Neural crest cell (in vitro differentiated cells): Measurements from ENCODE around the gene CHTF8. TPM values are rescaled to one million over a fixed set of nuclear protein-coding genes. Genes with fewer than 3 reads are reported as not detected.

Source experiments
- DNase-seq: peaks from one replicate; pipeline ENCODE4 v3.0.0; 2021; ENCODE audit warnings: low read depth, mixed read lengths, low spot score
- H3K27ac Mint-ChIP-seq: one replicate; pipeline ENCODE4 v1.8.0; 2021; ENCODE audit warnings: mild to moderate bottlenecking, mixed read lengths; ENCODE audit not compliant: unreplicated experiment
- H3K27me3 Mint-ChIP-seq: 2 replicates; pipeline ENCODE4 v1.8.0; 2021; ENCODE audit warnings: low read depth, mild to moderate bottlenecking, mixed read lengths
- H3K36me3 Mint-ChIP-seq: 2 replicates; pipeline ENCODE4 v1.8.0; 2021; ENCODE audit warnings: low read depth, mild to moderate bottlenecking, mixed read lengths
- H3K4me1 Mint-ChIP-seq: 2 replicates; pipeline ENCODE4 v1.8.0; 2021; ENCODE audit warnings: mixed read lengths
- H3K4me3 Mint-ChIP-seq: one replicate; pipeline ENCODE4 v1.8.0; 2021; ENCODE audit warnings: mild to moderate bottlenecking, mixed read lengths
- H3K9me3 Mint-ChIP-seq: 2 replicates; pipeline ENCODE4 v1.8.0; 2021; ENCODE audit warnings: mixed read lengths
- CTCF ChIP-seq: fragments of 200-600 bp; sonication (generic); conservative IDR thresholded peaks from 2 replicates; pipeline ENCODE4 v1.5.0; 2021; ENCODE audit warnings: antibody characterized with exemption, mild to moderate bottlenecking
- total RNA-seq: library from RNA; stranded (reverse); gene quantifications from 2 replicates; pipeline ENCODE4 v1.2.1, GENCODE V29; 2021

Gene CHTF8
- total RNA-seq, 1 donor from 2014 or later: 139 TPM

DNA sequence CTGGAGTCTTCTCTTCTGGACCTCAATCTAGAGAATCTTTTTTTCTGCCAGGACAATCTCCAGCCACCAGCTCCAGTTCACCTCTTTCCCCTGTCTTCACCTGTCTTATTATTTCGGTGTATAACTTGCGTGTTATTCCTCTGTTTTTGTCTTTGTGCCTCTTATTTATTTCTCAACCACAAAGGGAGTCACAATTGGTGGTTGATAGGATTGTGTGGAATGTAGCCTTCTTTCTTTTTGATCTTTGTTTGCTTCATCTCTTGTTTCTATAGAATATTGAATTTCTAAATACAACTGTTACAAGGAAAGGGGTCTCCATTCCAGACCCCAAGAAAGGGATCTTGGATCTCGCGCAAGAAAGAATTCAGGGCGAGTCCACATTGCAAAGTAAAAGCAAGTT lies 62.9 kb downstream of the CHTF8 start:
- peak overlapping the region; percentile 69 for H3K27ac Mint-ChIP-seq
- no peak for TF ChIP-seq CTCF
- H3K9me3 Mint-ChIP-seq: no peaks in the 10 kb centered on the region
- H3K4me1 Mint-ChIP-seq: peaks cover 37% of the 10 kb centered on the region
- no peak for DNase-seq
- no peaks in the 10 kb centered on the region for H3K27me3 Mint-ChIP-seq
- H3K4me3 Mint-ChIP-seq: no peak overlapping the region
- no peaks in the 10 kb centered on the region for H3K36me3 Mint-ChIP-seq

Other genes with a start within 250 kb of the CHTF8 start
- 2.9 and 4.2 TPM in 2 replicates for gene HAS3, start 26.9 kb downstream of the CHTF8 start, total RNA-seq
- gene UTP4, start 61 bp upstream of the CHTF8 start, total RNA-seq: 78.5 and 80.1 TPM in 2 replicates
- gene SNTB2, start 54.6 kb upstream of the CHTF8 start, total RNA-seq: 28.9 and 31.5 TPM in 2 replicates
- 35.3 and 36.5 TPM in 2 replicates for gene VPS4A, start 178.8 kb upstream of the CHTF8 start, total RNA-seq
- gene PDF, start 198.0 kb upstream of the CHTF8 start, total RNA-seq: 19.4 and 20.1 TPM in 2 replicates
- gene COG8, start 207.0 kb upstream of the CHTF8 start, total RNA-seq: 64.2 and 67.6 TPM in 2 replicates
- gene NIP7, start 207.2 kb upstream of the CHTF8 start, total RNA-seq: 42.0 and 42.3 TPM in 2 replicates
- 0.56 and 0.82 TPM in 2 replicates for gene TMED6, start 219.2 kb upstream of the CHTF8 start, total RNA-seq